Medulla oblongata (tissue), 1 donor: Measurements from ENCODE around the gene SYT5.
A peak's percentile ranks its signal among the peaks of the same experiment; 100 is the strongest.
"Not testable (repeated sequence)": the region's sequence is repeated elsewhere in the genome, so short reads cannot be mapped to it uniquely, and the experiment has no call there.

Source experiments
- DNase-seq: peaks from one replicate; pipeline ENCODE4 v3.0.0-alpha.2; 2015; ENCODE audit errors: extremely low spot score

The SYT5 gene

GRCh38 chr19:55179606-55180484 lies at the start of gene SYT5:
Gene SYT5 (minus strand): TSS chr19:55180289. CDS start chr19:55179041, 1,248 bp downstream.
- no peak for DNase-seq

GRCh38 chr19:55229789-55230182 lies 49.7 kb upstream of the SYT5 start:
- DNase-seq, result no peak

- no peak for DNase-seq
Observed at GRCh38 chr19:55229145-55229788, 49.2 kb upstream of the SYT5 start.

GRCh38 chr19:55228403-55229031 lies 48.4 kb upstream of the SYT5 start, which contains the start of gene TMEM86B:
Gene TMEM86B (minus strand): TSS chr19:55228763. CDS start chr19:55228741, 22 bp downstream.
- no peak for DNase-seq

DNA sequence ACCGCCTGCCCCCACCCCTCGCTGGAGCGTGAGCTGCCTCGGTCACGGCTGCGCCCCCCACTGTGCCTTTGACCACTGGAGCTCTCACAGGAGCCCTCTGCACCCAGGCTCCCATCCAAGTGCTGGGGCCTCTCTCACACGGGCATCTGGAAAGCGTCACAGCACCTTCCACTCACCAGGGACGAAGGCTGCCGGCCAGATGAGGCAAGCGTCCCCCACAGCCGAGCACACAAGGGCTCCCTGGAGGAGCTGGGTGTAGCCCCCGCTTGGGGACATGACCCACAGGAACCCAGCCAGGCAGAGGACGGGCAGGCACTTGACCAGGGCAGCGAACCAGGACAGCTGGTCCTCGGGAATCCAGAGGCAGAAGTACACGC lies 47.9 kb upstream of the SYT5 start:
- no peak for DNase-seq

DNA sequence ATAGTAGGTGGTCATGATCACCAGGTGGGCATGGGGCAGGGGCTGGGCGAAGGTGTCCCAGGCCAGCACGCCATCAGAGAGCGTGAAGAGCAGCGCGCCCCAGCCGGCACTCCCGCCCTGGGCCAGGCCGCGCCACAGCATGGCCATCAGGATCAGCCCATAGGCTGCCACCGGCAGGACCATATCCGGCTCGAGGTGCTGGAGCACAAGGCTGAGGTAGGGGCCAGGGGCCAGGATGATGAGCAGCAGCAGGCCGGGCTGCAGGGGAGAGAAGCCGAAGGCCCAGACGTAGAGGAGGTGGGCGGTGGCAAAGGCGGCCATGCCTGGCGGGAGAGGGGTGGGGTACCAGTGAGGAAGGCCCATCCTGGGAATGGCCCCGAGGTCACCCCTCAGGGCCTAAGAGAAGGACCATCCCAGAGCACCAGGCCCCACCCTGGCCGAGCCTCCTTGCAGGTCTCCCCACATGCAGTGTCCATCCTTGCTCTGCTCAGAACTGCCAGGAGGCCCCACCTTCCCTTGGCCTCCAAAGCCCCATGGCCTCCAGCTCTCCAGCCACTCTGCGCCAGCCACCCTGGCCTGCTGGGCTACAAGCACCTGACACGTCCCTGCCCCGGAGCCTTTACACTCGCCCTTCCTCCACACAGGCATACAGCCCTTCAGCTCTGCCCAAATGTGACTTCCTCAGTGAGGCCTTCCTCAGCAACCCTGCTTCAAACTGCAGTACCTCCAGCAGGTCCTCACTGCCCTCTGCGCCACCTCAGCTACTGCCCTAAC lies 47.3 kb upstream of the SYT5 start:
- DNase-seq, result no peak

GRCh38 chr19:55226788-55227187 lies 46.7 kb upstream of the SYT5 start:
- no peak for DNase-seq

GRCh38 chr19:55226273-55226672 lies 46.2 kb upstream of the SYT5 start:
- DNase-seq, result no peak

- DNase-seq, result no peak
Observed at GRCh38 chr19:55225415-55225958, 45.4 kb upstream of the SYT5 start.

- DNase-seq, result not testable (repeated sequence)
Observed at GRCh38 chr19:55224679-55225414, 44.8 kb upstream of the SYT5 start.

- no peak for DNase-seq
Observed at GRCh38 chr19:55224038-55224665, 44.1 kb upstream of the SYT5 start.

DNA sequence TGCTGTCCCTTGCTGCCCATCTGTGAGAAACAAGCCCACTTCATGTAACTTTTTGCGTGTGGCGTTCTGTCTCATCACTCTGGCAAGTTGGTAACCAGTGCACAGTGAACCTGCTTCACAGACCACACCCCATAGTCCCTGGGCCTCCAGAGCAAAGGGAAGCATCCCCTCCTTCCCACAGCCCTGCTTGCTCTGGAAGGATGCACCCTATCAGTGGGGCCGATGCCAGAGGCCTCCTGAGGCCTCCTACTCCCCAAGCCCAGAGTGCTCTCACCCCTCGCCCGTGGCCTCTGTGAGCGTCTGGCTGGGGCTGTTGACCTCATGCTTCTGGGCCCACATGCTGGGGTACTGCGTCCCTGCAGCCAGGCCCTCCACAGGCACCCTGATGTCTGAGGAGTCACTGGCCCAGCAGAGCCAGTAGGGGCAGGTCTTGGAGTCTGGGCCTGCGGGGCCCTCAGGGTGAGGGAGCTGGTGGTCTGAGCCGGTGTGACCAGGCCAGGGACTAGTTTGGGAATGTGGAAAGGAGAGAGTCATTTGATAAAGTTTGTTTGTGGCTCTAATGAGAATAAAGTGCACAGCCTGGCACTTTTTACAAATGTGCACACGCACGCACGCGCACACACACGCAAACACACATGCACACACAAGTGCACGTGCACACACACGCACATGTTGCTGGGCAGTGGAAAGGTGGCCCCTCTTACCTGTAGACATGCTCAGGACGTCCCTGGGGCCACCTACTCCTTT lies 43.4 kb upstream of the SYT5 start:
- no peak for DNase-seq

DNA sequence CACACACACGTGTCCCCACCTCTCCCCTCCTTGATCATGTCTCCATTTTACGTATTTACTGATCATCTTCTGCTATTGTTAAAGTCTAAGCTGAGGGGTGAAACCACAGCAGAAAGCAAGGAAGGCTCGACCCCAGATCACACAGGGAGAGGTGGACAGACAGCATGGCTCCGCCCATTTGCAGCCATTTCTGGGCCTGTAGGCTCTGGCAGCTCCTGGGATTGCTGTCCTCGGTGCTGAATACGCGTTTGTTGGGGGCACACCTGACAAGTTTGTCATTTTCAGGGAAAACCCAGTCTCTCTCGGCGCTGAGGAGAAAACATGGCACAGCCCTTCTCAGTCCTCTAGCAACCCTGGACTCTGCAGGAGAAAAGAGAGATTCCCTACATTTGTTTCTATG lies 40.4 kb upstream of the SYT5 start:
- DNase-seq, result no peak

GRCh38 chr19:55216461-55217198 lies 36.5 kb upstream of the SYT5 start:
- peak; percentile 84 for DNase-seq

GRCh38 chr19:55213547-55213946 lies 33.5 kb upstream of the SYT5 start:
- DNase-seq, result no peak

GRCh38 chr19:55212447-55212846 lies 32.4 kb upstream of the SYT5 start:
- no peak for DNase-seq

DNA sequence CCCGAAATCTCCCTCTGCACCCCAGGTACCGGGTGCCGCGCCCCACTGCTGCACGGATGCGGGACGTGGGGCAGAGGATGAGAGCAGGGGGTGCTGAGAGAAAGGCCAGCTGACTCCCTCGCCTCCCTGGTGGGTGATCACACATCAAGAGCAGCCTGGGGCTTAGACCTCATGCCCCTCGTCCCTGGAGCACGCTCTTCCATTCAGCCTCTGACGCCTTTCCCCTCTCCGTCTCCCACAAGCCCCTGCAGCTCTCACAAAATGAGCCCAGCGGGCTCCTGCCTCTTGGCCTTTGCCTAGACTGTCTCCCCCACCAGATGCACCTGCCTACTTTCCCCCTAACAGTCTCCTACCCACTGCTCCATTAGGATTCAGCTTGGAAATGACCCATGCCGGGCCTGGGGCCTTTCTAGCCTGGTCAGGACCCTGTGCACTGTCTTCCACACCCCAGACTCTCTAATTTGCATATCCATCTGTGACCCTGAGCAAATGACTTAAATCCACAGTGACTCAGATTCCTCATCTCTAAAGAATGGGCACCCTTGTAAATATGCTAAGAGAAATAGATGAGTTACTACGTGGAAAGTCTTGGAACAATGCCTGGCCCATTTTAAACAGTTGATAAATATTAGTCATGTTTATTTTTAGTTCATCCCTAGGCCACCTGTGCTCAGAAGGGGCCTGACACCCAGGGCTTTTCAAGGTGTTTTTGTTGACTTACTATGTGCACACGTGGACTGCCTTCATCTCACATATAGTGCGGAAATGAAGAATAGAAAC lies 29.8 kb upstream of the SYT5 start:
- no peak for DNase-seq
